Mesodermal cell (in vitro differentiated cells): ENCODE results near the gene USP15.

Source experiments
- H3K27ac ChIP-seq: 2 replicates; pipeline ENCODE4 v1.7.0; 2013; ENCODE audit warnings: mild to moderate bottlenecking, low read depth, low read length, moderate library complexity; ENCODE audit not compliant: severe bottlenecking
- H3K36me3 ChIP-seq: 2 replicates; pipeline ENCODE4 v1.7.1; 2013; ENCODE audit warnings: mild to moderate bottlenecking, low read length, moderate library complexity; ENCODE audit not compliant: control insufficient read depth, insufficient read depth
- H3K4me1 ChIP-seq: one replicate; pipeline ENCODE4 v1.7.1; 2013; ENCODE audit warnings: mild to moderate bottlenecking, low read length; ENCODE audit not compliant: insufficient read depth, control insufficient read depth, poor library complexity, severe bottlenecking
- H3K4me3 ChIP-seq: 2 replicates; pipeline ENCODE4 v1.7.0; 2013; ENCODE audit warnings: low read length, control low read depth, mild to moderate bottlenecking; ENCODE audit not compliant: insufficient read depth, poor library complexity, severe bottlenecking; ENCODE audit errors: extremely low read depth
- H3K9me3 ChIP-seq: 2 replicates; pipeline ENCODE4 v1.7.1; 2013; ENCODE audit warnings: mild to moderate bottlenecking, low read length, moderate library complexity; ENCODE audit not compliant: control insufficient read depth
- WGBS, 2 experiments: methylation state at CpG; one replicate each; pipeline ENCODE4 v1.1.5; 2013; ENCODE audit warnings: missing lambda C conversion rate in 2 of 2; ENCODE audit not compliant: insufficient coverage in 2 of 2; 5-methylcytosine and 5-hydroxymethylcytosine counted together

USP15 gene

GRCh38 chr12:62258231-62258630 is 2.0 kb upstream of the USP15 start:
- 80 to 100% methylated on average over 1 of the region's 3 CpGs for WGBS, 2 experiments
- Histone ChIP-seq H3K4me3 (no peak overlapping the region), H3K36me3 (no peaks in the 10 kb centered on the region), H3K9me3 (no peaks in the 10 kb centered on the region), H3K27ac (no peak overlapping the region), H3K4me1 (no peaks in the 10 kb centered on the region)

GRCh38 chr12:62258941-62259630 is 1.1 kb upstream of the USP15 start:
- Histone ChIP-seq H3K9me3 (no peaks in the 10 kb centered on the region), H3K4me3 (peak overlapping the region; percentile 97), H3K4me1 (no peaks in the 10 kb centered on the region), H3K27ac (peak overlapping the region; percentile 84), H3K36me3 (no peaks in the 10 kb centered on the region)
- WGBS, 2 experiments = 55 to 67% methylated on average over 3 to 6 of the region's 10 CpGs

- Histone ChIP-seq H3K36me3 (no peaks in the 10 kb centered on the region), H3K4me1 (no peaks in the 10 kb centered on the region), H3K27ac (peak overlapping the region; percentile 84), H3K4me3 (peak overlapping the region; percentile 97), H3K9me3 (no peaks in the 10 kb centered on the region)
- WGBS, 2 experiments = 0 to 6% methylated on average over 6 to 11 of the region's 15 CpGs
Observed at GRCh38 chr12:62259631-62259992, 592 bp upstream of the USP15 start.

GRCh38 chr12:62260733-62261683 is 804 bp downstream of the USP15 start:
- peak overlapping the region; percentile 97 for H3K4me3 ChIP-seq
- WGBS, 2 experiments = 0% methylated on average over 12 to 16 of the region's 26 CpGs
- H3K36me3 ChIP-seq = no peaks in the 10 kb centered on the region
- H3K4me1 ChIP-seq = no peaks in the 10 kb centered on the region
- peak overlapping the region; percentile 84 for H3K27ac ChIP-seq
- no peaks in the 10 kb centered on the region for H3K9me3 ChIP-seq

GRCh38 chr12:62261876-62262517 is 1.8 kb downstream of the USP15 start:
- 87 to 92% methylated on average over 4 to 5 of the region's 10 CpGs for WGBS, 2 experiments
- Histone ChIP-seq H3K36me3 (no peaks in the 10 kb centered on the region), H3K4me1 (no peaks in the 10 kb centered on the region), H3K9me3 (no peaks in the 10 kb centered on the region), H3K27ac (no peak overlapping the region), H3K4me3 (peak overlapping the region; percentile 97)

- H3K9me3 ChIP-seq = no peaks in the 10 kb centered on the region
- no peak overlapping the region for H3K4me3 ChIP-seq
- no peak overlapping the region for H3K27ac ChIP-seq
- no CpG with 5 or more reads among the region's 2 CpGs for WGBS, 2 experiments
- no peaks in the 10 kb centered on the region for H3K36me3 ChIP-seq
- H3K4me1 ChIP-seq = no peaks in the 10 kb centered on the region
Observed at GRCh38 chr12:62263232-62263631, 3.0 kb downstream of the USP15 start.

- Histone ChIP-seq H3K9me3 (no peaks in the 10 kb centered on the region), H3K27ac (no peak overlapping the region), H3K36me3 (no peaks in the 10 kb centered on the region), H3K4me1 (no peaks in the 10 kb centered on the region), H3K4me3 (no peak overlapping the region)
- 89 to 91% methylated on average over 7 to 9 of the region's 11 CpGs for WGBS, 2 experiments
Observed at GRCh38 chr12:62263966-62264365, 3.8 kb downstream of the USP15 start.

GRCh38 chr12:62264706-62265105 is 4.5 kb downstream of the USP15 start:
- Histone ChIP-seq H3K4me1 (no peaks in the 10 kb centered on the region), H3K9me3 (no peaks in the 10 kb centered on the region), H3K36me3 (no peaks in the 10 kb centered on the region), H3K4me3 (no peak overlapping the region), H3K27ac (no peak overlapping the region)
- WGBS, 2 experiments = 100% methylated on average over 1 of the region's 3 CpGs; no CpG with 5 or more reads in 1 of the 2 experiments

GRCh38 chr12:62265511-62265910 is 5.3 kb downstream of the USP15 start:
- 90 to 100% methylated on average over 1 to 2 of the region's 4 CpGs for WGBS, 2 experiments
- no peak overlapping the region for H3K27ac ChIP-seq
- H3K4me1 ChIP-seq = no peaks in the 10 kb centered on the region

GRCh38 chr12:62267026-62267425 is 6.8 kb downstream of the USP15 start:
- no peaks in the 10 kb centered on the region for H3K9me3 ChIP-seq
- WGBS, 2 experiments = 77% methylated on average over 2 of the region's 2 CpGs; no CpG with 5 or more reads in 1 of the 2 experiments
- no peaks in the 10 kb centered on the region for H3K4me1 ChIP-seq
- no peaks in the 10 kb centered on the region for H3K36me3 ChIP-seq
- no peak overlapping the region for H3K27ac ChIP-seq
- H3K4me3 ChIP-seq = no peak overlapping the region

More at GRCh38 chr12:62265511-62265910, 5.3 kb downstream of the USP15 start:
- H3K36me3 ChIP-seq = no peaks in the 10 kb centered on the region
- H3K9me3 ChIP-seq = no peaks in the 10 kb centered on the region
- no peak overlapping the region for H3K4me3 ChIP-seq
